Measurements from ENCODE around the gene DOCK10.

Gene DOCK10

GRCh38 chr2:224816816-224817215 is 225.5 kb downstream of the DOCK10 start:
- no peak for DNase-seq

GRCh38 chr2:224813578-224813977 is 228.7 kb downstream of the DOCK10 start:
- DNase-seq, result no peak

GRCh38 chr2:224807153-224807964 is 234.9 kb downstream of the DOCK10 start:
- no peak for DNase-seq

- DNase-seq, result no peak
Observed at GRCh38 chr2:224803930-224804329, 238.3 kb downstream of the DOCK10 start.

GRCh38 chr2:224802407-224802806 is 239.9 kb downstream of the DOCK10 start:
- no peak for DNase-seq

- DNase-seq, result no peak
Observed at GRCh38 chr2:224801360-224801759, 240.9 kb downstream of the DOCK10 start.

GRCh38 chr2:224799691-224800090 is 242.6 kb downstream of the DOCK10 start:
- DNase-seq, result no peak

GRCh38 chr2:224798180-224798579 is 244.1 kb downstream of the DOCK10 start:
- DNase-seq, result no peak

GRCh38 chr2:224796695-224797305 is 245.5 kb downstream of the DOCK10 start:
- DNase-seq, result no peak

- no peak for DNase-seq
Observed at GRCh38 chr2:224793946-224794345, 248.3 kb downstream of the DOCK10 start.

GRCh38 chr2:224786848-224787247 is 255.4 kb downstream of the DOCK10 start:
- DNase-seq, result no peak

GRCh38 chr2:224781400-224781799 is 260.9 kb downstream of the DOCK10 start:
- no peak for DNase-seq

GRCh38 chr2:224780823-224781222 is 261.4 kb downstream of the DOCK10 start:
- no peak for DNase-seq

- no peak for DNase-seq
Observed at GRCh38 chr2:224780106-224780505, 262.2 kb downstream of the DOCK10 start.

- peak; percentile 16 to 27 (median 18) for DNase-seq
Observed at GRCh38 chr2:224778474-224778877, 263.8 kb downstream of the DOCK10 start.

- DNase-seq, result no peak
Observed at GRCh38 chr2:224777559-224777930, 264.7 kb downstream of the DOCK10 start.

GRCh38 chr2:224776795-224777558 is 265.3 kb downstream of the DOCK10 start:
- DNase-seq, result no peak

- no peak for DNase-seq
Observed at GRCh38 chr2:224775647-224776046, 266.6 kb downstream of the DOCK10 start.

GRCh38 chr2:224774735-224775134 is 267.5 kb downstream of the DOCK10 start:
- DNase-seq, result no peak

- no peak for DNase-seq
Observed at GRCh38 chr2:224772494-224772893, 269.8 kb downstream of the DOCK10 start.

- DNase-seq, result no peak
Observed at GRCh38 chr2:224769489-224769888, 272.8 kb downstream of the DOCK10 start.

- DNase-seq, result no peak
Observed at GRCh38 chr2:224764565-224765236, 277.6 kb downstream of the DOCK10 start.

- DNase-seq, result no peak
Observed at GRCh38 chr2:224757934-224758548, 284.2 kb downstream of the DOCK10 start.

Data from activated CD4-positive, CD25-positive, alpha-beta regulatory T cell (primary cell).